NCI-H2081 treated with DMSO at 0.1 percent for 48 hours (cell line): ENCODE data around the gene GMEB2.
"Not testable (repeated sequence)": the region's sequence is repeated elsewhere in the genome, so short reads cannot be mapped to it uniquely, and the experiment has no call there.

ENCODE experiments used
- DNase-seq: peaks from one replicate; lab custom pipeline; 2025; lab: John Stamatoyannopoulos, UW

Gene GMEB2

DNA sequence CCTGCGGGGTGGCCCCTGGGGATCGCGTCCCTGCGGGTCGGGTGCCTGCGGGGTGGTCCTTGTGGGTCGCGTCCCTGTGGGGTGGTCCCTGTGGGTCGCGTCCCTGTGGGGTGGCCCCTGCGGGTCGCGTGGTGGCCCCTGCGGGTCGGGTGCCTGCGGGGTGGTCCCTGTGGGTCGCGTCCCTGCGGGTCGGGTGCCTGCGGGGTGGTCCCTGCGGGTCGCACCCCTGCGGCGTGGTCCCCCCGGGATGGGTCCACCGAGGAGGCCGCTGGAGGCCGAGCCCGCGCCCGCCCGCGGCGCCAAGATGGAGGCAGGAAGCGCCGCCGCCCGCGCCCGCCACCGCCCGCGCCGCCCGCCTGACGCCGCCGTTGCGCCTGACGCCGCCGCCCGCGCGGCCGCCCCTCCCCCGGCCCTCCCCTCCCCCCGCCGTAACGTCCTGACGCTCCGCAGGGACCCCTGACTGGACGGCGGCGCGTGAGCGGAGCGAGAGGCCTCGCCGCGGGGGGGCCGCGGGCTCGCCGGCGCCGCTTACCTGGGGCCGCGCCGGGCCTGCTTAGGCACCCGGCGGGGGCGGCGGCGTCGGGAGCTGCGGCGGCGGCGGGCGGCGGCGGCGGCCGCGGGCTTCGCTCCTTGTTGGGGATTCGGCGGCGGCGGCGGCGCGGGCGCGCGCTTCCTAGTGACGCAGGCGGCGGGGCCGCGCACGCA is at the start of gene GMEB2:
Gene GMEB2, minus strand, starts transcription at position 678 of the 705 bp plus-strand sequence. CDS start 7,704 bp downstream, outside the sequence.
- DNase-seq, result no peak

DNA sequence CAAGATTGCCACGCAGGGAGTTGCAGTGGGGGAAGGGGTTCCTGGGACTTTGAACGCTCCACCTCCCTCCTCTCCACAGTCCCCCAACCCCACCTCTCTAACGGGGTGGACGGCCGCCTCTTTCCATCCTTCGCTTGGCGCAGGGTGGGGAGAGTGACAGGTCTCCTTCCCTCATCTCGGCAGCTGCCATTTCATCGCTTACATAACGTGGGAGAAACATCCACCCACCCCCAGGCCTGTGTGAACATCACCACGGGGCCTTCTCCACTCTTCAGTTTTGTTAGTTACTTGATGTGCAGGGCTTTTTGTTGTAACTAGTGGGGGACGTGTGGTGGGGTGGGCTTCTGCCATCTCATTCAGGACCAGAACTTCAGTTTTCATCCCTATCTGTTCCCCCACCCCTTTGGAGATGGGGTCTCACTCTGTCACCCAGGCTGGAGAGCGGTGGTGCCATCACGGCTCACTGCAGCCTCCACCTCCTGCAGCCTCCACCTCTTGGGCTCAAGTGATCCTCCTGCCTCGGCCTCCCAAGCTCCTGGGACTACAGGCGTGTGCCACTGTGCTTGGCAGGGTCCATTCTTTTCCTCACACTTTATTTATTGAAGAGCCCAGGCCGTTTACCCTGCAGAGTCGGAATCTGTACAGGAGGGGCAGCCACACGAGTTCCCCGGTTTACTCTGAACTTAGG is 48.9 kb upstream of the GMEB2 start:
- no peak for DNase-seq

DNA sequence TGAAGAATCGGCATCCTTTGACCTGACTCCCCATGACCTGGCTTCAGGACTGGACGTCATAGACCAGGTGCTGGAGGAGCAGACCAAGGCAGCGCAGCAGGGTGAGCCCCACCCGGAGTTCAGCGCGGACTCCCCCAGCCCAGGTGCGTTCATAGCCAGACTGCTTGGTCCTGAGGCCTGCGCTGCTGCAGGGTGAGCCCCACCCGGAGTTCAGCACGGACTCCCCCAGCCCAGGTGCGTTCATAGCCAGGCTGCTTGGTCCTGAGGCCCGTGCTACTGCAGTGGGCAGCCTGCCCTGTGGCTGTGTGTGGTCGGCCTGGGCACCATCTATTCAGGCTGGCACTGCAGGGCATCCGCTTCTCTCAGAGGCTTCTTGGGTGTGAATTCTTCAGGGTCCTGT is 47.0 kb upstream of the GMEB2 start:
- DNase-seq, result no peak

DNA sequence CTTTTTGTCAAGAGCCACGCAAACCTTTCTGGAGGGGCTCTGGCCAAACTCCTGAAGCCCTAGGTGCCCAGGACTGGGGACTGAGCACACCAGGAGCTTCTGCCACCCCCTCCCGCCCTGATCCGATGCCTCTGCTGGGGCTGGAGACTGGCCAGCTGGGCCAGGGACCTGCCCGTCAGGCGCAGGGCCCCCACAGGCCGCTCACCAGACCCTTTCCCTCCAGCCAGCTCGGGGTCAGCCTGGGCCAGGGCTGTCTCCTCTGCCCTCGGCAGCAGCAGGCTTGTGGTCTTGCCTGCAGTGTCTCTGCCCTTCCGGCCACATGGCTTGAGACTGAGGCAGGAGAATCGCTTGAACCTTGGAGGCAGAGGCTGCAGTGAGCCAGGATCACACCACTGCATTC is 45.8 kb upstream of the GMEB2 start:
- no peak for DNase-seq

- DNase-seq, result not testable (repeated sequence)
Measured at GRCh38 chr20:63671695-63672094, 44.8 kb upstream of the GMEB2 start.

DNA sequence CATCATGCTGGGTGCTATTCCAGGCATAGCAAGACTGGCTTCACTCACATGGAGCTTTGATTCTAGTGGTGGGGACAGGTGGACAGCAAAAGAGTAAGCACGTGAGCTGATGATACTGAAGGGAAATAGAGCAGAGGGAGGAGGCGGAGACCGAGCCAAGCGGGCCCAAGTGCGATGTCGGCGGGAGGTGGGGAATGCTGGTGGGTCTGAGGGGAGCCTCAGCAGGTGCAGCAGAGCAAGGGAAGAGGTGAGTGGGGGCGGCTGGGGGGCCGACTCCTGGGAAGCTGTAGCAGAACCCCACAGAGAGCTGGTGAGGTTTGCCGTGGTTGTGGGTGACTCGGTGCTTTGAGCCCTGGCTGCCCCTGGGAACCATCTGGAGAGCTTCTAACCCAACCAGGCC is 41.5 kb upstream of the GMEB2 start:
- no peak for DNase-seq

DNA sequence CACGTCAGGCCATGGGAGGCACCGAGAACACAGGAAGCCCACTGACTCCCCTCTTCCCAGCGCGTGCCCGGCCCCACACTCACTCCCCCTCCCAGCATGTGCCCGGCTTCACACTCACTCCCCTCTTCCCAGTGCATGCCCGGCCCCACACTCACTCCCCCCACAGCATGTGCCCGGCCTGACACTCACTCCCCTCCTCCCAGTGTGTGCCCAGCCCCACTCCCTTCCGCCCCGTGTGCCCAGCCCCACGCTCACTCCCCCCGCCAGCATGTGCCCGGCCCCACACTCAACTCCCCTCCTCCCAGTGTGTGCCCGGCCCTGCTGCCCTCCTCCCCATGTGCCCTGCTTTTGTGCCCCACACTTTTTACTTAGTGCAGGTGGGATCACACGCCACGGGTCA is 41.0 kb upstream of the GMEB2 start:
- no peak for DNase-seq

- no peak for DNase-seq
Measured at GRCh38 chr20:63665708-63666107, 38.8 kb upstream of the GMEB2 start.

- no peak for DNase-seq
Measured at GRCh38 chr20:63664861-63665594, 38.1 kb upstream of the GMEB2 start.

DNA sequence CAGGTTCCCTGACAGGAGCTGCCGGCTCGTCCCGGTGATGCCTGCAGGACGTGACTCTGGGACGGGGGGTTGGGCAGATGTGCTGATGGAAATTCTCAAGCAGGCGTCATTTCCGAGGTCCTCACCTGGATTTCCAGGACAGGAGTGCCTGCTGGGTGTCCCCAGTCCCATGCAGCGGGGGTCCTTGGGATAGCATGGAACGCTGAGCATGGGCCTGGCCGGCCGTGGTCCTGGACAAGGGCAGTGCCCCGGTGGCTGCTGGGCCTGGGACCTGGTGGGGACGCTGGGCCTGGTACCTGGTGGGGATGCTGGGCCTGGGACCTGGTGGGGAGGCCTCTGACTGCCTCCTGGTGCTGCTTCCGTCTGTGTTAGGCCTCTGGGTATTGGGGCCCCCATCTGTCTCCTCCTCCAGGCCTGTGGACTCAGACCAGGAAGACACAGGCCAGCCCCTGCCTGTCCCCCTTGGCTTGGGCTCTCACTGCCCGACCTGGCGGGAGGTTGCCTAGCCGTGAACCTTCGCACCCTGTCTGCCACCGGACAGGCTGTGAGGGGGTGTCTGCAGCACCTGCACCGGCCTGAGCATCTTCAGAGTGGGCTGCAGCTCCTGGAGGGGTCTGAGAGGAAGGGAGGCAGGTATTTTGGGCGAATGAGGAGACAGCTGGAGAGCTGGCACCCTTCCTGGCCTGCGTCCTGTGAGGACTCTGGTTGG is 37.4 kb upstream of the GMEB2 start:
- no peak for DNase-seq

- DNase-seq, result no peak
Measured at GRCh38 chr20:63663332-63664066, 36.6 kb upstream of the GMEB2 start.

GRCh38 chr20:63662813-63663189 is 35.9 kb upstream of the GMEB2 start:
- DNase-seq, result no peak

GRCh38 chr20:63661959-63662812 is 35.3 kb upstream of the GMEB2 start:
- DNase-seq, result no peak

DNA sequence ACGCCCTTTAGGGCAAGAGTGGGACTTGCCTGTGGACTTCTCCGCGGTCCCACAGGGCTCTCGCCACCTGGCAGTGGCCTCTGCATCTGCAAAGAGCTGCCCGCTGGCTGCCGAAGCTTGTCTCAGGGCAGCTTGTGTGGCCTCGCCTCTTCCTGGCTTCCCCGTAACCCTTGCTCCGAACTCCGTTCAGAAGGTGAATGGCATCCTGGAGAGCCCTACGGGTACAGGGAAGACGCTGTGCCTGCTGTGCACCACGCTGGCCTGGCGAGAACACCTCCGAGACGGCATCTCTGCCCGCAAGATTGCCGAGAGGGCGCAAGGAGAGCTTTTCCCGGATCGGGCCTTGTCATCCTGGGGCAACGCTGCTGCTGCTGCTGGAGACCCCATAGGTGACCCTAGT is 34.2 kb upstream of the GMEB2 start:
- DNase-seq, result no peak

GRCh38 chr20:63660622-63661021 is 33.7 kb upstream of the GMEB2 start:
- no peak for DNase-seq

DNA sequence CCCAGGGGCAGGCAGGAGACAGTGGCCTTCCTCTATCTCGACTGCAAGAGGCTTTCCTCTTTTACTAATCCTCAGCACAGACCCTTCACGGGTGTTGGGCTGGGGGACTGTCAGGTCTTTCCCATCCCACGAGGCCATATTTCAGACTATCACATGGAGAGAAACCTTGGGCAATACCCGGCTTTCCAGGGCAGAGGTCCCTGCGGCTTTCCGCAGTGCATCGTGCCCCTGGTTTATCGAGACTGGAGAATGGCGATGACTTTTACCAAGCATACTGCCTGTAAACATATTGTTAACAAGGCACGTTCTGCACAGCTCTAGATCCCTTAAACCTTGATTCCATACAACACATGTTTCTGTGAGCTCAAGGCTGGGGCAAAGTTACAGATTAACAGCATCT is 33.3 kb upstream of the GMEB2 start:
- not testable (repeated sequence) for DNase-seq

- DNase-seq, result no peak
Measured at GRCh38 chr20:63659370-63659769, 32.5 kb upstream of the GMEB2 start.

DNA sequence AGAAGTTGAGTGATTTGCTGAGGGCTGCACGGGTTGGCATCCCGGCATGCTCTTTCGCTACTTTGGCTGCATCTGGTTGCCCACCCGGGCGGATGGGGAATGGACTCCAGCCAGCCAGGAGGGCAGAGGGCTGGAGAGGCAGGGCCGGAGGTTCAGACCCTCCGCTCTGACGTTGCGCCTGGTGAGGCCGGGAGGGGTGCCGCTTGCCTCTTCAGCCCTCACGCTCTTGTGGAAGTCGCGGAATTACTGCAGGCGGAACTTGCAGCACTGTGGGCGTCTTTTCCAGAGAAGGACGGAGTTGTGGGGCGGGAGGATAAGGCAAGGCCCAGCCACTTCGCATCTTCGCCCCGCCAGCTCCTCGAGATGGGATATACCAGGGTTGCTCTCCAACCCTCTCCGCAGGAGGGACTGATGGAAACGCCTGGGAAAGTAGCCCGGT is 31.9 kb upstream of the GMEB2 start:
- DNase-seq, result no peak

- peak; percentile 26 for DNase-seq
Measured at GRCh38 chr20:63657937-63658748, 31.2 kb upstream of the GMEB2 start, which contains the start of gene RTEL1. Gene RTEL1, plus strand, starts transcription at chr20:63658312. Its CDS starts 1,091 bp downstream, at chr20:63659403.
